A549 (cell line): ENCODE measurements around the gene ADM2.

Experiments used
- CEBPB ChIP-seq, 2 experiments: fragments of >200 bp in 1 of 2; sonication (Bioruptor Twin) in 1 of 2; formaldehyde crosslinking in 1 of 2; IDR thresholded peaks; 2 replicates each; pipeline ENCODE4 v1.6.1; 2012 to 2016
- CTCF ChIP-seq: fragments of >200 bp; sonication (Bioruptor Twin); formaldehyde crosslinking; IDR thresholded peaks from 3 replicates; pipeline ENCODE4 v1.5.1; 2016
- ESRRA ChIP-seq: fragments of 150-350 bp; IDR thresholded peaks from 2 replicates; pipeline ENCODE4 v1.6.1; 2014; ENCODE audit warnings: mild to moderate bottlenecking, low read length, borderline replicate concordance
- FOSL2 ChIP-seq, 2 experiments: fragments of 450-650 bp in 1 of 2; fragments of >200 bp in 1 of 2; sonication (Bioruptor Twin) in 1 of 2; formaldehyde crosslinking; IDR thresholded peaks; 2 replicates each; pipeline versions ENCODE4 v1.5.0 to v1.6.1; 2016 to 2020; ENCODE audit warnings: mild to moderate bottlenecking in 1 of 2, moderate library complexity in 1 of 2
- POLR2A ChIP-seq: IDR thresholded peaks from 2 replicates; pipeline ENCODE4 v1.6.1; 2012; ENCODE audit warnings: mild to moderate bottlenecking, low read length
- POLR2AphosphoS2 ChIP-seq: conservative IDR thresholded peaks from 2 replicates; pipeline ENCODE4 v1.6.1; 2012; ENCODE audit warnings: low read length, improper control_type of control experiment, inconsistent platforms

- TF ChIP-seq POLR2AphosphoS2 (no peak), ESRRA (no peak), POLR2A (no peak), CTCF (no peak), FOSL2 (IDR thresholded peaks at IDR 0.05) (no peak), FOSL2 (CRISPR knock-in tag; IDR thresholded peaks at IDR 0.05) (no peak), CEBPB (IDR thresholded peaks at IDR 0.05) (no peak)
Observed at GRCh38 chr22:50508897-50509296, 27.6 kb downstream of the ADM2 start.
